ENCODE results near the gene GRK5.

DNA sequence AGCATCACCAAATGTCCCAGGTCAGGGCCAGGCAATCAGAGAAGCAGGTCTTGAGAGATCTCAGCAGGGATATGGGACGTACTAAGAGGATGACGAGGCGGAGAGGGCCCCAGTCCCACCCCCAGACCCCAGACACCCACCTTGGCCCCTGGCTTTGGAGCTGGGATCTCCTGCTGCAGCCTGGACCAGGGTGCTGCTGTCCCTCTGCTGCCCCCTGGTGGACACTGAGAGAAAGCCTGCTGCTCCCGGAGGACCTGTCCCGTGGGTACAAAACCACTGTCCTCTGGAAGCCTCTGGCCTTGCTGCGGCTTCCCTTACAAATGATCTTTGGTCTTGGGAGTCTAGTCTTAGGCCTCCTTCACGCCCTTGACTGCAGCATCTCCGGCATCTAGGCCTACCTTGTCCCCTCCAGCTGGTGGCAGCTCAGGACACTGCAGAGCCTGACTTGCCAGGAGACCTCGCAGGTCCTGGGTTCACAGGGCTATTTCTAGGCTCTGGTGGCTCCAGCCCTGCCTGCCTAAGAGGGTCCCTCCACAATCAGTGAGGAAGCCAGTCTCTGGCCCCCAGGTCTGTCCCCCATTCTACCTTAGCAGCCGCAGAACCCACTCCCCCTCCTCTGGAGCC is 238.1 kb downstream of the GRK5 start:
- TF ChIP-seq, protein P1, sequence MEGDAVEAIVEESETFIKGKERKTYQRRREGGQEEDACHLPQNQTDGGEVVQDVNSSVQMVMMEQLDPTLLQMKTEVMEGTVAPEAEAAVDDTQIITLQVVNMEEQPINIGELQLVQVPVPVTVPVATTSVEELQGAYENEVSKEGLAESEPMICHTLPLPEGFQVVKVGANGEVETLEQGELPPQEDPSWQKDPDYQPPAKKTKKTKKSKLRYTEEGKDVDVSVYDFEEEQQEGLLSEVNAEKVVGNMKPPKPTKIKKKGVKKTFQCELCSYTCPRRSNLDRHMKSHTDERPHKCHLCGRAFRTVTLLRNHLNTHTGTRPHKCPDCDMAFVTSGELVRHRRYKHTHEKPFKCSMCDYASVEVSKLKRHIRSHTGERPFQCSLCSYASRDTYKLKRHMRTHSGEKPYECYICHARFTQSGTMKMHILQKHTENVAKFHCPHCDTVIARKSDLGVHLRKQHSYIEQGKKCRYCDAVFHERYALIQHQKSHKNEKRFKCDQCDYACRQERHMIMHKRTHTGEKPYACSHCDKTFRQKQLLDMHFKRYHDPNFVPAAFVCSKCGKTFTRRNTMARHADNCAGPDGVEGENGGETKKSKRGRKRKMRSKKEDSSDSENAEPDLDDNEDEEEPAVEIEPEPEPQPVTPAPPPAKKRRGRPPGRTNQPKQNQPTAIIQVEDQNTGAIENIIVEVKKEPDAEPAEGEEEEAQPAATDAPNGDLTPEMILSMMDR (IDR thresholded peaks at IDR 0.05), result peak in 1 of 3 donors; percentile 50
- no peak for TF ChIP-seq POLR2A (IDR thresholded peaks at IDR 0.05)

Measured in lower leg skin (tissue), 3 donors.